H1 (cell line): ENCODE measurements around the gene SPECC1. TPM values are rescaled to one million over a fixed set of nuclear protein-coding genes. Genes with fewer than 3 reads are reported as not detected.

ENCODE experiments used
- ASH2L ChIP-seq: fragments of 200-600, 300-600 bp; sonication (generic); IDR thresholded peaks from one replicate; pipeline ENCODE4 v1.7.1; 2017; ENCODE audit warnings: low read length
- JUN ChIP-seq: IDR thresholded peaks from 2 replicates; pipeline ENCODE4 v1.6.1; 2011; ENCODE audit warnings: low read depth, mild to moderate bottlenecking, improper control_type of control experiment, low read length
- POLR2A ChIP-seq, 2 experiments: IDR thresholded peaks; 1 replicate in 1 of 2; 2 replicates in 1 of 2; pipeline ENCODE4 v1.6.1; 2011; ENCODE audit warnings: low read depth in 2 of 2, low read length in 2 of 2, mild to moderate bottlenecking in 2 of 2; ENCODE audit errors: control extremely low read depth in 1 of 2
- SIN3A ChIP-seq, 2 experiments: IDR thresholded peaks in 1 of 2; conservative IDR thresholded peaks in 1 of 2; 2 replicates each; pipeline ENCODE4 v1.6.1; 2011 to 2012; ENCODE audit warnings: low read length in 2 of 2, improper control_type of control experiment in 1 of 2, low read depth in 1 of 2, mild to moderate bottlenecking in 1 of 2
- polyA plus RNA-seq, 7 experiments: library from polyadenylated mRNA; depleted of rRNA in 3 of 7; stranded (reverse) in 5 of 7; unstranded in 2 of 7; fragments of >200 nt in 5 of 7; fragments of 200-250 nt in 2 of 7; gene quantifications; 1 replicate in 5 of 7; 2 replicates in 1 of 7; 4 replicates in 1 of 7; pipeline versions ENCODE4 v1.2.1 to v1.2.3, GENCODE V29; 2011 to 2013; ENCODE audit warnings: missing spikeins in 2 of 7, mixed read lengths in 2 of 7
- total RNA-seq: library from RNA; stranded (reverse); fragmentation: NEBNext Ultra II Directional; extraction: Animal tissue kit (Norgen Biotek cat#: 25700); gene quantifications from 2 replicates; pipeline ENCODE4 v1.2.1, GENCODE V29; 2021
- TF ChIP-seq, protein P1 (sequence below): IDR thresholded peaks from 2 replicates; pipeline ENCODE4 v1.6.1; 2012; ENCODE audit warnings: inconsistent platforms

SPECC1 gene
- total and polyA plus RNA-seq, 2 of the 8 experiments (the other 6 are each of a cell fraction or from before 2014, with no cell fraction given): 35.8 to 87.9 TPM

DNA sequence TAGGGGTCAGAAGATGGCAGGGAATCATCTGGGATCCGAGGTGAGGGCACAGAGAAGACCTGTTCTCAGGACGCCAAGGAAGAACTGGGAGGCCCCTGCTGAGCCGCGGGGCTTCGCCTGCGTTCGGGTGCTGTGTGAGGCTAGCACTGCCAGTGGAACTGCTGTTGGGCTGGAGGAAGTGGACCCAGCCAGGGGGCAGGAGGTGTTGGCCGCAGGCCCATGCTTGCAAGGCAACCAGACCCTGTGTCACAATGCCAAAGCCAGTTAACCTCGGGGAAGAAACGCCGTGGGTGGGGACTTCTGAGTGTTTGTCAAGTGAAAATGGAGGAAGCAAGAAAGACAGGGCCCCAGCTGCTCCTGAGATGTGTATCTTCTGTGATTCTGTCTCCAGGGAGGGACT is 272.7 kb downstream of the SPECC1 start (continued):
- TF ChIP-seq JUN (no peak), ASH2L (no peak), SIN3A (conservative IDR thresholded peaks at IDR 0.05 in 1 of 2, IDR thresholded peaks at IDR 0.05 in 1 of 2; ENCODE audit: low read depth in 1 of 2, low read length in 2 of 2) (no peak), POLR2A (IDR thresholded peaks at IDR 0.05; ENCODE audit: control extremely low read depth in 1 of 2, low read depth in 2 of 2, low read length in 2 of 2) (no peak)
- TF ChIP-seq, protein P1, sequence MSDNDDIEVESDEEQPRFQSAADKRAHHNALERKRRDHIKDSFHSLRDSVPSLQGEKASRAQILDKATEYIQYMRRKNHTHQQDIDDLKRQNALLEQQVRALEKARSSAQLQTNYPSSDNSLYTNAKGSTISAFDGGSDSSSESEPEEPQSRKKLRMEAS: no peak
